NCI-H510A treated with DMSO at 0.1 percent for 48 hours (cell line): ENCODE data around the gene MIDN.

Experiments
- DNase-seq: peaks from one replicate; lab custom pipeline; 2025; lab: John Stamatoyannopoulos, UW

MIDN gene

GRCh38 chr19:1220976-1221903 is 27.1 kb upstream of the MIDN start:
- no peak for DNase-seq

GRCh38 chr19:1221904-1222255 is 26.5 kb upstream of the MIDN start:
- no peak for DNase-seq

- DNase-seq = no peak
Measured at GRCh38 chr19:1222394-1222793, 26.0 kb upstream of the MIDN start.

GRCh38 chr19:1223018-1223855 is 25.1 kb upstream of the MIDN start:
- DNase-seq = no peak

GRCh38 chr19:1224047-1224825 is 24.1 kb upstream of the MIDN start:
- no peak for DNase-seq

GRCh38 chr19:1224847-1225246 is 23.5 kb upstream of the MIDN start:
- no peak for DNase-seq

- no peak for DNase-seq
Measured at GRCh38 chr19:1225440-1226226, 22.8 kb upstream of the MIDN start.

- DNase-seq = no peak
Measured at GRCh38 chr19:1226227-1226518, 22.2 kb upstream of the MIDN start.

GRCh38 chr19:1226522-1227303 is 21.7 kb upstream of the MIDN start:
- DNase-seq = no peak

GRCh38 chr19:1227304-1228054 is 20.9 kb upstream of the MIDN start:
- no peak for DNase-seq

GRCh38 chr19:1228161-1228957 is 20.0 kb upstream of the MIDN start:
- no peak for DNase-seq

GRCh38 chr19:1229056-1229923 is 19.1 kb upstream of the MIDN start:
- DNase-seq = no peak

GRCh38 chr19:1229924-1230782 is 18.2 kb upstream of the MIDN start:
- DNase-seq = no peak

- DNase-seq = no peak
Measured at GRCh38 chr19:1230783-1231489, 17.4 kb upstream of the MIDN start.

GRCh38 chr19:1231729-1232637 is 16.4 kb upstream of the MIDN start:
- no peak for DNase-seq

GRCh38 chr19:1232652-1233072 is 15.7 kb upstream of the MIDN start:
- DNase-seq = no peak
